Measurements from ENCODE around the gene CIP2A. TPM values are rescaled to one million over a fixed set of nuclear protein-coding genes. Genes with fewer than 3 reads are reported as not detected.

The CIP2A gene
- polyA plus RNA-seq, 2 of the 4 experiments (the other 2 are of a cell fraction), result 30.7 to 31.8 TPM

DNA sequence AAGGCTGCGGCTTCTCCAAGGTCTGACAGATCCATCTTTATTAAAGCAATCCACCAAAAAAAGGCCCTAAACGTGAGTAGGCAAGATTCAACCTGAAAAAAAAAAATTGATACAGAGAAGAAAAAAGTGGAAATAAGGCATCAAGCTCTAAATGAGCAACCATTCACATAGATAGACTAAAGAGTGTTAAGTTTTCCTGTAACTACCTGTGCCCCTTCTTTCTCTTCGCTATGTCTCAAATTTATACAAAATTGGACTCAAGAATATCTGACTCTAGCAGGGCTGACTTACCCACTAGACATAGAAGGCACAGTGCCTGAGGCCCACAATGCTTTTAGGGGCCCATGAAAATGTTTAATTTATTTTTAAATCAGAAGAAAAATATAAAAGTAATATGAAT, 78.7 kb downstream of the CIP2A start, which contains the start of gene MYH15:
TSS of gene MYH15 (minus strand) at position 101 of the 400 bp plus-strand sequence. CDS start at position 35, 66 bp downstream.
- WGBS (ENCODE audit: missing lambda C conversion rate), result 62% methylated on average over 3 of the region's 3 CpGs
- CTCF ChIA-PET, result no interaction called here
- no peak for TF ChIP-seq HOXB5 (CRISPR knock-in tag; IDR thresholded peaks at IDR 0.05)
- TF ChIP-seq NR3C1 (IDR thresholded peaks at IDR 0.05), result no peak
- no peak for TF ChIP-seq CBX8 (IDR thresholded peaks at IDR 0.05)
- no peak for TF ChIP-seq ZC3H11A (IDR thresholded peaks at IDR 0.05)
- TF ChIP-seq, protein P1, sequence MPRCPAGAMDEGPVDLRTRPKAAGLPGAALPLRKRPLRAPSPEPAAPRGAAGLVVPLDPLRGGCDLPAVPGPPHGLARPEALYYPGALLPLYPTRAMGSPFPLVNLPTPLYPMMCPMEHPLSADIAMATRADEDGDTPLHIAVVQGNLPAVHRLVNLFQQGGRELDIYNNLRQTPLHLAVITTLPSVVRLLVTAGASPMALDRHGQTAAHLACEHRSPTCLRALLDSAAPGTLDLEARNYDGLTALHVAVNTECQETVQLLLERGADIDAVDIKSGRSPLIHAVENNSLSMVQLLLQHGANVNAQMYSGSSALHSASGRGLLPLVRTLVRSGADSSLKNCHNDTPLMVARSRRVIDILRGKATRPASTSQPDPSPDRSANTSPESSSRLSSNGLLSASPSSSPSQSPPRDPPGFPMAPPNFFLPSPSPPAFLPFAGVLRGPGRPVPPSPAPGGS (IDR thresholded peaks at IDR 0.05), result no peak
- TF ChIP-seq KDM1A (IDR thresholded peaks at IDR 0.05; ENCODE audit: low read depth), result no peak
- Histone ChIP-seq H3K4me2 (no peak within 1 kb of the TSS), H3K9me3 (no peaks in the 10 kb centered on the region), H3K27ac (no peak within 1 kb of the TSS), H3K4me1 (no peaks in the 10 kb centered on the region), H3K4me3 (no peak within 1 kb of the TSS)
- ATAC-seq (no peak), DNase-seq (ENCODE audit: low read depth in 1 of 2, low spot score in 1 of 2) (no peak), FAIRE-seq (no peak)
- POLR2A ChIA-PET, result no interaction called here

DNA sequence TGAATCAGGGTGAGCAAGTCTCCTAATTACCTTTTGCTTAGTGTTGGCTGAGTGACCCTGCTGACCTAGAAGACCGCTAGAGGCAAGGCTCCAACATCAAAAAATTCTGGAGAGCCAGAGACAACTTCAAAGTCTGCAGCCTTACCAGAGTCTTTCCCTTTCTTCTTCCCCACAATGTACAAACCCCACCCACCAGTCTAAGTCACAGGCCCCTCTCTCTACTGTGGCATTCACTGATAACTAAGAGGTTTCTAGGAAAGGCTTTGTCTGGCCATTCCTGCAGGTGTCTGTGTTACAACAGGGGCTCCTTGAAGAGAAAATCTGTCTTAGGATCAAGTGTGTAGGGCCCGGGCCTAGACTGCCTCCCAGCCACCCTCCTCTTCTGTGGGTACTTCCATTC, 79.4 kb downstream of the CIP2A start:
- no peaks in the 10 kb centered on the region for H3K4me1 ChIP-seq
- no peak for TF ChIP-seq EHF (CRISPR knock-in tag; IDR thresholded peaks at IDR 0.05)
- TF ChIP-seq SMC3 (IDR thresholded peaks at IDR 0.05), result no peak
- TF ChIP-seq, protein P2, sequence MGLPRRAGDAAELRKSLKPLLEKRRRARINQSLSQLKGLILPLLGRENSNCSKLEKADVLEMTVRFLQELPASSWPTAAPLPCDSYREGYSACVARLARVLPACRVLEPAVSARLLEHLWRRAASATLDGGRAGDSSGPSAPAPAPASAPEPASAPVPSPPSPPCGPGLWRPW (IDR thresholded peaks at IDR 0.05), result no peak
- no peak overlapping the region for H3K27ac ChIP-seq
- FAIRE-seq, result no peak
- no peak for DNase-seq (ENCODE audit: low read depth in 1 of 2, low spot score in 1 of 2)
- no peaks in the 10 kb centered on the region for H3K9me3 ChIP-seq
- H3K4me3 ChIP-seq, result no peak overlapping the region
- POLR2A ChIA-PET, result no interaction called here
- CTCF ChIA-PET, result no interaction called here
- ATAC-seq, result no peak
- WGBS (ENCODE audit: missing lambda C conversion rate), result 51% methylated on average over 2 of the region's 2 CpGs
- no peak overlapping the region for H3K4me2 ChIP-seq

DNA sequence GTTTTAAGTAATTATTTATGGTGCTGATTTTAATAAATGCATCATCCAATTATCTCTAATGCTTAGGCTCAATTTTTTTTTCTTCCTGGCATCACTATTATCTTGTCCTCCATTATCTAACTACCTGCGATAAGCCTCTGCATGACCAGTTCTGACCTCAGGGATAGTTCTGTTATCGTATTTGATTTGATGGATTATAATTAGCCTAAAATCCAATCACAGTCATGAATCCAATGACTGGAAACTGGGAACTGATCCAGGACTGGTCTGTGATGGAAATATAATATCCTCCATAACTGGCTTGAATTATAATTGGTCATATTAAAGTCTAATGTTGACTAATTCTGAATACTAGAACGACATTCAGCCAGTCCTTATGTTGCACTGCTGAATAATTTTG, 80.0 kb downstream of the CIP2A start:
- no peak overlapping the region for H3K4me3 ChIP-seq
- 69% methylated on average over 3 of the region's 3 CpGs for WGBS (ENCODE audit: missing lambda C conversion rate)
- no peak for DNase-seq (ENCODE audit: low read depth in 1 of 2, low spot score in 1 of 2)
- no peak overlapping the region for H3K4me2 ChIP-seq
- no peak for ATAC-seq
- no peak for FAIRE-seq
- H3K4me1 ChIP-seq, result no peaks in the 10 kb centered on the region
- TF ChIP-seq EHF (CRISPR knock-in tag; IDR thresholded peaks at IDR 0.05) (no peak), RFX5 (IDR thresholded peaks at IDR 0.05) (no peak), BHLHE40 (IDR thresholded peaks at IDR 0.05; ENCODE audit: low read depth, low read length) (no peak), HOXB13 (CRISPR knock-in tag; IDR thresholded peaks at IDR 0.05; ENCODE audit: low read depth) (no peak)
- TF ChIP-seq, protein P3, sequence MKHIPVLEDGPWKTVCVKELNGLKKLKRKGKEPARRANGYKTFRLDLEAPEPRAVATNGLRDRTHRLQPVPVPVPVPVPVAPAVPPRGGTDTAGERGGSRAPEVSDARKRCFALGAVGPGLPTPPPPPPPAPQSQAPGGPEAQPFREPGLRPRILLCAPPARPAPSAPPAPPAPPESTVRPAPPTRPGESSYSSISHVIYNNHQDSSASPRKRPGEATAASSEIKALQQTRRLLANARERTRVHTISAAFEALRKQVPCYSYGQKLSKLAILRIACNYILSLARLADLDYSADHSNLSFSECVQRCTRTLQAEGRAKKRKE (CRISPR knock-in tag; IDR thresholded peaks at IDR 0.05; ENCODE audit: low read depth), result no peak
- TF ChIP-seq, protein P4, sequence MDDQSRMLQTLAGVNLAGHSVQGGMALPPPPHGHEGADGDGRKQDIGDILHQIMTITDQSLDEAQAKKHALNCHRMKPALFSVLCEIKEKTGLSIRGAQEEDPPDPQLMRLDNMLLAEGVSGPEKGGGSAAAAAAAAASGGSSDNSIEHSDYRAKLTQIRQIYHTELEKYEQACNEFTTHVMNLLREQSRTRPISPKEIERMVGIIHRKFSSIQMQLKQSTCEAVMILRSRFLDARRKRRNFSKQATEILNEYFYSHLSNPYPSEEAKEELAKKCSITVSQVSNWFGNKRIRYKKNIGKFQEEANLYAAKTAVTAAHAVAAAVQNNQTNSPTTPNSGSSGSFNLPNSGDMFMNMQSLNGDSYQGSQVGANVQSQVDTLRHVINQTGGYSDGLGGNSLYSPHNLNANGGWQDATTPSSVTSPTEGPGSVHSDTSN (IDR thresholded peaks at IDR 0.05), result no peak
- ChIA-PET POLR2A (no interaction called here), CTCF (no interaction called here)
- H3K9me3 ChIP-seq, result no peaks in the 10 kb centered on the region
- no peak overlapping the region for H3K27ac ChIP-seq

DNA sequence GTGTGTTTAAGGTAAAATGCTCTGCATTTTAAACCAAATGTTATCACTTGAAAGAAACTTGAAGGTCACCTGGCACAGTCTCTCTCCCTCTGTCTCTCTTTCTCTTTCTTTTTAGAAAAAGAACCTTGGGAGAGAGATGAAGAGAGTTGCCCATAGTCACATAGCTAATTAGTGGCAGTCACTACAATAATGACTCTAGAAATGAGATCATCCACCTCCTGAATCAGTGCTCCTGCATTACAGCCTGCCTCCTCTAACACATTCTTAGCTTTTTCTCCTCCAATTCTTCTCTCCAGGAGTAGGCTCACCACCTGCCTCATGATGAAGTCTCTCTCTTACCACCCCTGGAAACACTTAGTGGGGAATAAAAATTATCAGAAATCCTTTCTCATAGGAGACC, 81.3 kb downstream of the CIP2A start:
- DNase-seq (ENCODE audit: low read depth in 1 of 2, low spot score in 1 of 2) (no peak), FAIRE-seq (no peak), ATAC-seq (no peak)
- H3K4me2 ChIP-seq, result no peak overlapping the region
- no peak overlapping the region for H3K27ac ChIP-seq
- no peaks in the 10 kb centered on the region for H3K9me3 ChIP-seq
- H3K4me3 ChIP-seq, result no peak overlapping the region
- no peak for TF ChIP-seq TP53 (CRISPR knock-in tag; IDR thresholded peaks at IDR 0.05)
- TF ChIP-seq EHMT2 (IDR thresholded peaks at IDR 0.05; ENCODE audit: low read depth), result no peak
- TF ChIP-seq, protein P4 (IDR thresholded peaks at IDR 0.05), result no peak
- no peak for TF ChIP-seq SMC3 (IDR thresholded peaks at IDR 0.05)
- no peak for TF ChIP-seq HDAC2 (IDR thresholded peaks at IDR 0.05)
- no peak for TF ChIP-seq FOSB (CRISPR knock-in tag; IDR thresholded peaks at IDR 0.05)
- TF ChIP-seq CHD2 (IDR thresholded peaks at IDR 0.05; ENCODE audit: low read length, partially characterized antibody), result no peak
- no peak for TF ChIP-seq HOXB5 (CRISPR knock-in tag; IDR thresholded peaks at IDR 0.05)
- TF ChIP-seq, protein P5, sequence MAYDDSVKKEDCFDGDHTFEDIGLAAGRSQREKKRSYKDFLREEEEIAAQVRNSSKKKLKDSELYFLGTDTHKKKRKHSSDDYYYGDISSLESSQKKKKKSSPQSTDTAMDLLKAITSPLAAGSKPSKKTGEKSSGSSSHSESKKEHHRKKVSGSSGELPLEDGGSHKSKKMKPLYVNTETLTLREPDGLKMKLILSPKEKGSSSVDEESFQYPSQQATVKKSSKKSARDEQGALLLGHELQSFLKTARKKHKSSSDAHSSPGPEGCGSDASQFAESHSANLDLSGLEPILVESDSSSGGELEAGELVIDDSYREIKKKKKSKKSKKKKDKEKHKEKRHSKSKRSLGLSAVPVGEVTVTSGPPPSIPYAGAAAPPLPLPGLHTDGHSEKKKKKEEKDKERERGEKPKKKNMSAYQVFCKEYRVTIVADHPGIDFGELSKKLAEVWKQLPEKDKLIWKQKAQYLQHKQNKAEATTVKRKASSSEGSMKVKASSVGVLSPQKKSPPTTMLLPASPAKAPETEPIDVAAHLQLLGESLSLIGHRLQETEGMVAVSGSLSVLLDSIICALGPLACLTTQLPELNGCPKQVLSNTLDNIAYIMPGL (CRISPR knock-in tag; IDR thresholded peaks at IDR 0.05; ENCODE audit: borderline replicate concordance), result no peak
- ChIA-PET POLR2A (no interaction called here), CTCF (interaction anchor here (1.1 to 1.4 kb wide), 3 partner anchors 16 to 21 kb away, joined by 3 to 4 read pairs (median 4); no protein-coding TSS in a partner anchor)
- H3K4me1 ChIP-seq, result no peaks in the 10 kb centered on the region

All from A549 (cell line).